ENCODE data around the gene TLE4. TPM values are rescaled to one million over a fixed set of nuclear protein-coding genes. Genes with fewer than 3 reads are reported as not detected.

The TLE4 gene
- polyA plus RNA-seq, 12 donors: 13.9 to 39.6 (median 19.6) TPM; not detected in 1

DNA sequence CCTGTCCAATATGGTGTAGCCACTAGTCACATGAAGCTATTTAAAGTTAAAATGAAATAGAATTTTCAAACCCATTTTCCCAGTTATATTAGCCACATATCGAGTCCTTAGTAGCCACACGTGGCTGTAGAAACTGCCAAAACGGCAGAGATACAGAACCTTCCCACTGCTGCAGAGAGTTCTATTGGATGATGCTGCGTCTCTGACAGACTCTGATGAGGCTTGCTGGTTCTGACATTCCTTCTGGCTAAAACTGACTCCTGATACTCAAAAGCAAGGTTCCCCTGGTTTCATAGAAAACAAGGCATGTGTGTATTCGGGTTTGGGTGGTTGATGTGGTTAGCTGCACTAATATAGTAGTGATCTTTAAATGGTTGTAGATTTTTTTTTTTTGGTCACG lies 91.5 kb downstream of the TLE4 start:
- DNase-seq: no peak

DNA sequence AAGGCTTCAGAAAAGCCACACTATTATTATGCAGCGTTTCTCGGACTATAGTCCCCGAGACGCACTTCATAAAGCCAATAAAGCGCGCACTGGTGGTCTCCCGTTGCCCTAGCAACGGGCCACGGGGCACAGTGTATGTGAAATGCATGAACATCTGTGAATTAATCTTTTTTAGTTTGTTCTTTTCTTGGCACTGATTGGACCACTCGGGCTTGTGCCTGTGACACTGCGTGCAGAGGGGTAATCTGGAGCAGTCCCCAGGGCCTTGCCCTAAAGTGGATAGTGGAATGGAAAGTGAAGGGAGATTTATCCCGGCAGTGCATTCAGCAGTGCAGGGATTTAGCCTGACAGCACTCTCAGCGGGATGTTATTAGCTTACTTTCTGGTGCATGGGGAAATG lies 92.1 kb downstream of the TLE4 start:
- DNase-seq: no peak

GRCh38 chr9:79664375-79664831 lies 92.6 kb downstream of the TLE4 start:
- DNase-seq: no peak

GRCh38 chr9:79665369-79665768 lies 93.6 kb downstream of the TLE4 start:
- no peak for DNase-seq

DNA sequence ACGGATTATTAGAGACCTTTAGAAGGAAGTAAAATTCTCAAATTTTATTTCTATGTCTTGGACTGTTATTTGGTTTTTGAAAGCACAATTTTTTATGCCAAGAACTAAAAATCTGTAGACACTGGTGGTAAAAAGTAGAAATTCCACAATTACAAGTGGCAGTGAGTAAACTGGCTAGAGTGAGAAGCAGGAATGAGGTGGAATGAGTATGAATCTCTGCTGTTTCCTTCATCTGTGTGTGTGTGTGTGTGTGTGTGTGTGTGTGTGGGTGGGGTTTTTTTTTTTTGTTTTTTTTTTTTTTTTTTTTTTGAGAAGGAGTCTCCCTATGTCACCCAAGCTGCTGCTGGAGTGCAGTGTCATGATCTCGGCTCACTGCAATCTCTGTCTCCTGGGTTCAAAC lies 94.2 kb downstream of the TLE4 start:
- DNase-seq: no peak

- no peak for DNase-seq
Observed at GRCh38 chr9:79667120-79667519, 95.4 kb downstream of the TLE4 start.

- DNase-seq: no peak
Observed at GRCh38 chr9:79667817-79668436, 96.2 kb downstream of the TLE4 start.

- DNase-seq: no peak
Observed at GRCh38 chr9:79668956-79669355, 97.2 kb downstream of the TLE4 start.

DNA sequence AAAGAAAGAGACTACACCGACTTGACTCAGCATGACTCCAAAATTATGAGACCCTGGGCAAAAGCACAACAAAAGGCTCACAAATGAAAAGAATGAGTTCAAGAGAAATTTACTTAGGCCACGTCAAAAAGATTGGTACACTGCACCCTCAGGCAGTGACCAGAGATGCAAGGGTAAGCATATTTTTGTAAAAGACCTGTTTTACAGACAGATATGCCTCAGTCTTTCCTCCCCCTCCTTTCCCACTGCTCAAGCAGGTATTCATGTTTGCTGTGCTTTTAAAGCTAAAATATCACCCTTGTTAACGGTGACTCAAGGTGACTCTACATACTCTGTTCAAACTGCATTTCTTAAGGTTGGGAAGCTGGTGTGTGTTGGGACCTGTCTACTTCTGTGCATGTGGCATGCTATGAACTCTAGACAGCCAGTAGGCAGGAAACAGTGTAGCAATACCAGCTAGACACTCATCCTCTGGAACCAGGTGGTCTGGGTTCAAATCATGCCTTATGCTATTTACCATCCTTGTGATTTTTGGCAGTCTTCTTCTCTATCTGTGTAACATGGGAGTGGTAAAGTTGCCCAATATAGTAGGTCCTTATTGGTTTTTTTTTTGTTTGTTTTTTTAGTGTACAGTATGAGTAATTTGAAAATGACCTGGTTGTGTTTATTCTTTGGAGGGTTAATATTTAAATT lies 98.7 kb downstream of the TLE4 start:
- DNase-seq: no peak

DNA sequence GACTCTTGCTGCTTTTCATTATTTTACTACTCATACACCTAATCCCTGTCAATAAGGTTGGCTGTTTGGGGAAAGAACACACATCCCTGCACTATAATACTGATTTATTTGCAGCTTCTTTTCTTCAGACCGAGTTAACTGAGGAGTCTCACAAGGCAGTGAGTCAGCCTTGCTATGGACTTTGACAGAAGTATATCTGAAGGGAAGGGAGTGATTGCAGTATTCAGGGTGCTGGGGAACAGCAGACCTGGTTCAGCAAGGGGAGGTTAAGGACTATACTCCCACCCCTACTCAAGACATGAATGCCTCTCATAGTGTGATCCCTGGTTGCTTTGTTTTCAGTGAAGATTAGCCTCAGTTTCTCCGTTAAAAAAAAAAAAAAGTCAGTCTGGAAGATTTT lies 99.8 kb downstream of the TLE4 start:
- no peak for DNase-seq

- no peak for DNase-seq
Observed at GRCh38 chr9:79672236-79672635, 100.5 kb downstream of the TLE4 start.

DNA sequence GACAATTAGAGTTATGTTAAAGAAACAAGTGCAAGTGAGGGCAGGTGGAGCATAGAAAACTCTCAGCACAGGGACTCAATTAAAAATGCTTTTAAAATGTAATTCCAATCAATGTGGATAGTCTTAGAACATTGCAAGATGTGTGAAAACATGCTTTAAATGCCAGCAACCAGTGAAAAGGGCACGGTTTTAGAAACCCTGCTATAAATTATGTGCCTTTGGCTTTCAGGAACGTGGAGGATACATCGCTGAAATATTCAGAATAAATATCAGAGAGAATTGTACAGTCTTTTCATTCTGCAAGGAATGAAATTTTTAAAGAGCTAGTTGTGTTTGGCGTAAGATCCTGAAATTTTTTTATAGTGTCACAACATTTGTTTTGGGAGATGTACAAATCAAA lies 101.1 kb downstream of the TLE4 start:
- DNase-seq: no peak

DNA sequence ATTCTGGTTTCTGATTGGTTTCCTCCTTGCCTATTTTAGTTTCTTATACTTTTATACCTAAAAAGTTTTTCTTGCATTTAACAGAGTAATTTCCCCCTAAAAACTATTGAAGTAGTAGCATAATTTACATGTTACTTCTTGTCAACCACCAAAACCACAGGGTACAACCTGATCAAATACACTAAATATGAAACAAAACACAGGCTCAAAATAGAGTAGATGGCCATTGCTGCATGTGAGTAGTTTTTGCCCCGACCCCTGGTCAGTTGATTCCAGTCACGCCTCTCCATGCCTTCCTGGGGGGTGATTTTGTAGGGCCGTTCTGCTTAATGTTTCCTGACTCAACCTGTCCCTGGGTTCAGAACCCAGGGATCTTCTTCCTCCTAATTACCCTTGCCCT lies 101.8 kb downstream of the TLE4 start:
- no peak for DNase-seq

- DNase-seq: no peak
Observed at GRCh38 chr9:79674052-79674777, 102.5 kb downstream of the TLE4 start.

DNA sequence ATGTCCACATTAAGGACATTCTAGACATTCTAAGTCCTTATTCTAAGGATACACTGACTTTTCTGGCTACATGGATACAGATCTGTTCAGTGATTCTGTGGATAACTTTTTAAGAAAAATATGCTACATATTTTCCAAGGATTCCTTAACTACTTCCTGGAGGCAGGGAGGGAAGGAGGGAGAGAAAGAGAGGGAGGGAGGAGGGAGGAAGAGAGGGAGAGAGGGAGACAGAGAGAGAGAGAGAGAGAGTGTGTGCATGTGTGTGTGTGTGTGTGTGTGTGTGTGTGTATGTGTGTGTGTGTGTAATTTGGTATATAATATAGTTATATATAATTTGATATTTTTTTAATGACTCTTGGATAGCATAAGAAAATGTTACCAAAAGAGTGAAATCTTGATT lies 109.8 kb downstream of the TLE4 start:
- DNase-seq: no peak

DNA sequence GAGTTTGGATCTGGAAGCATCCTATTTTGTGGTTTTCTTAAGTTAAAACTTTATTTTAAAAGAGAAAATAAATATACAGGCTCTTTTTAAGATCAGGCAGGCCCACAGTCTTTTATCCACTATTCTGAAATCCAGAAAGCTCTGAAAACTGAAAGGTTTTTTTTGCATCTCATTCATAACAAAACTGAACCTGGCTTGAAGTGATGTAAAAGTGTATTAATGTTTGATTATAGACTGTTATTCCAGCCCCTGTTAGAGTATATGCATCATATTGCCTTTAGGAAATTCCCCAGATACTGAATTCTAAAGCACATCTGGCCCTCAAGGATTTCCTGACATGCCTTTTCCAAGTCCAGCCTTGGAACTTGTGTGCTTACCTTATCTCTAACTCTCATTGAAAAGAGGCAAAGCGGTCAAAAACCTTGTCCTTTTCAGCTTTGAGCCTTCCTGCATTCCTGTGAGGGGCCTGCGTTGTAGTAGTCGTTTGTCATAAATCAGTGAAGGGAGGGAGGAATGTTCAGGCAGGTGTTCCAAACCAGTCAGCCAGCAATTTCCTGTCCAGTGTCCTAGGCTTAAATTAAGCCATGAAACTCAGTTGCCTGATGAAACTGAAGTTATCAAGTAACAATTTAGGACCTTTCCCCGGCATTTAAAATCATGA lies 110.4 kb downstream of the TLE4 start:
- no peak for DNase-seq

GRCh38 chr9:79684059-79684458 lies 112.3 kb downstream of the TLE4 start:
- no peak for DNase-seq

DNA sequence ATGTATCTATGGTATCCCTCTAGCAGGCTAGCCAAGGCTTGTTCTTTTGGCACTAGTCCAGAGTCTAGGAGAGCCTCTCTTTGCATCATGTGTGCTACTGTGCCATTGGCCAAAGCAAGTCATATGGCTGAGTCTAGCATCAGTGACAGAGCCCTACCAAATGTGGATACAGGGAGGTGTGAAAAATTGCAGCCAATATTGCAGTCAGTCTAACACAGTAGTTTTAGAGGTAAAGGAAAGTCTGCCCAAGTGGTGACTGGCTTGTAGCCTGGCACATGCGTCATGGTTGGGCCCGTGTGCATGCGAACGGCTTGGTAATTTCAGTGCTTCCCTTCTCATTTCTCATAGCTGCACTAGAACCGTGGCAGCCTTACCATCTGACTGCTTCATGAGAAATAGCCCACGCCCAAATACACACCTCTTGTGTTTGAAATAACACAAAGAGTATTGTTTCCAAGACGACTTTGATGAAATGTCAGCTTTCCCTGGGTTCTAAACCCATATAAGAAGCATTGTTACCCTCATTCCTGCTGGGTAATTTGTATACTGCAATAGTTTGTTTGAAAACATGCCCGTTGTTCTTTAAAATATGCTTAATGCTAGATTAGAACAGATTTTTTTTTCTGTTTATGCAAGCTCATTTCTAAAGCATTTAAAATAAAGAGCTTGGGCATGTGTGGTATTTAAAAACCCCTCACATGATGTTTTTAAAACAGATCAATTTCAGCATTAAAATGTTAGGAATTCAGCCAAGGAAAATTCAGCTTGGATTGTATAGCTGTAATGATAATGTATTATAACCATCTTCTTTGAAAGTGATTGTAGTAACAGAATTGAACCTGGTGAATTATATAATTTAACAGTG lies 113.2 kb downstream of the TLE4 start:
- no peak for DNase-seq

DNA sequence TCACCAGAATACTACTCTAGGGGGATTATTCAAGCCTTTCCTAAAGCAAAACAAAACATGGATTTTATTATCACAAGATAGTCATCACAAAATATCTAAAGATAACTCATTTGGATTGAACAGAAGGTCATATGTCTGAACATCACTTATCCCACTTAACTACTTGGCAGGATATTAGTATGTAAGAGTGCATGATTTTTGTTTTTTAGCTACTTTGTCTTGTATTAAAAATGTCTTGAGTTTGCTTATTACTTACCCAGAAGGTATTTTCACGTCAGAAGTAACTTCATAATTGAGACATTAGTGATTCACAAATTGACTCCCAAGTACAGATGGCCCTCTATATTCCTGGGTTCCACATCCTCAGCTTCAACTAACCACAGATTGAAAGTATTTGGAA lies 113.8 kb downstream of the TLE4 start:
- DNase-seq: no peak

DNA sequence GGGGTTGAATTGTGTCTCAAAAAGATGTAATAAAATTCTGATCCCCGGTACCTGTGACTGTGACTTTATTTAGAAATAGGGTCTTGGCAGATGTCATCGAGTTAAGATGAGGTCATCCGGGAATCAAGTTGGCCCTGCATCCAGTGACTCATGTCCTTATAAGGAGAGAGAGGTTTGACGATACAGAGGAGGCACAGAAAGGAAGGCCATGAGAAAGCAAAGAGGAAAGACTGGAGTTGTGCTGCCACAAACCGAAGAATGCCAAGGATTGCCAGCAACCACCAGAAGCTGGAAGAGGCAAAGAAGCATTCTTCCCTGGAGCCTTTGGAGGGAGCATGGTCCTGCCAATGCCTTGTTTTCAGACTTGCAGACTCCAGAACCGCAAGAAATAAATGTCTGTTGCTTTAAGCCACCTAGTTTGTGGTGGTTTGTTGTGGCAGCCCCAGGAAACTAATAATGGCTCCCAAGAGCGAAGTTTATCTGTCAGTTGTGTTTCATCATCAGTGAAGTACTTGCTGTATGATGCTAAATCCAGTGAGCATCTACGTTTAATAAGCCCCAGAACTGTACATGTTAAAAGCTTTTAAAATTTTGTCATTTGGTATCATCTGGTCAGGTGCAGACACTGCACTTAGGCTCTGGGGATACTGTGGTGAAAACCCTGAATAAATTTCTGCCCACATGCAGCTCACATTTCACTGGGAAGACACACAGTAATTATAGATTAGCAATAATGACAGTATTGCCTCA lies 114.8 kb downstream of the TLE4 start:
- DNase-seq: no peak

DNA sequence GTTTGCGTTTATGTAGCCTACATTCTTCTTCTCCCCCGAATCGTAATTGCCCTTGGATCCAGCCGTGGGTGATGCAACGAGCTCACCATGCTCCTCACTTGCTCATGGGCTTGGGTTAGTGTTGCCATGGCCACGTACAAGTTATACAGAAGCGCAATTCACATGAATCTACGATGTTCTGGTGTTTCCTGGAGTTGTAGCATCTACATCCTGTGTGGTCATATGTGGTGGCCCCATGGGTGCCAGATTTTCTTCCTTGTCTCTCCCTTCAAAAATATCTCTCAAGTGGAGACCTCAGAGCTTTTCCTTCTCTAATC lies 115.3 kb downstream of the TLE4 start:
- no peak for DNase-seq

Data from muscle of arm (tissue), 12 donors.